ENCODE measurements around the gene PPP4C. TPM values are rescaled to one million over a fixed set of nuclear protein-coding genes. Genes with fewer than 3 reads are reported as not detected.

Gene PPP4C
- polyA plus RNA-seq, 3 donors = 186 to 388 (median 279) TPM

- WGBS (ENCODE audit: insufficient coverage) = 94% methylated on average over 19 of the region's 27 CpGs
- Histone ChIP-seq H3K9me3 (replicated peaks in 1 of 2; ENCODE audit: control insufficient read depth in 1 of 2, insufficient read depth in 1 of 2, low read length in 2 of 2) (peaks cover 0 to 4% of the 10 kb centered on the region in 2 donors), H3K4me3 (replicated peaks in 1 of 3; ENCODE audit: low read depth in 2 of 3, low read length in 3 of 3) (peak overlapping the region in 1 of 3 experiments; percentile 3), H3K4me1 (ENCODE audit: control insufficient read depth in 1 of 2, insufficient read depth in 2 of 2, low read length in 2 of 2) (peaks cover 52 to 70% of the 10 kb centered on the region in 2 donors), H3K79me2 (ENCODE audit: insufficient read depth, low read length) (peaks cover 13% of the 10 kb centered on the region), H3K36me3 (replicated peaks in 1 of 2; ENCODE audit: control insufficient read depth in 1 of 2, insufficient read depth in 2 of 2, low read length in 2 of 2) (peaks cover 40 to 43% of the 10 kb centered on the region in 2 donors), H3K4me2 (replicated peaks; ENCODE audit: extremely low read depth, low read length, poor library complexity, severe bottlenecking) (peak overlapping the region; percentile 36), H3K27me3 (ENCODE audit: control insufficient read depth in 2 of 2, insufficient read depth in 2 of 2, low read length in 2 of 2) (no peaks in the 10 kb centered on the region), H2AFZ (ENCODE audit: insufficient read depth, low read depth, low read length, poor library complexity, severe bottlenecking) (no peak overlapping the region), H3K27ac (ENCODE audit: low read depth in 1 of 2, low read length in 2 of 2) (peak overlapping the region; percentile 64 to 87), H3K9ac (ENCODE audit: insufficient read depth, low read length, poor library complexity, severe bottlenecking) (peak overlapping the region; percentile 15), H4K20me1 (ENCODE audit: insufficient read depth, low read length) (peaks cover 24% of the 10 kb centered on the region)
- Mint-ChIP-seq H3K27ac (peak overlapping the region; percentile 85 to 98 (median 96)), H3K36me3 (peaks cover 37 to 56% of the 10 kb centered on the region in 2 donors), H3K9me3 (peaks cover 3 to 9% (median 7%) of the 10 kb centered on the region in 7 donors), H3K27me3 (ENCODE audit: low read depth in 3 of 3) (peaks cover 0 to 6% (median 3%) of the 10 kb centered on the region in 3 donors), H3K4me1 (peaks cover 52% of the 10 kb centered on the region), H3K4me3 (no peak overlapping the region)
- no peak for DNase-seq
- intact Hi-C loops (cut with micrococcal nuclease) = no loop called here
- TF ChIP-seq CTCF (IDR thresholded peaks at IDR 0.05) = no peak
Observed at GRCh38 chr16:30086291-30087140, 10.7 kb downstream of the PPP4C start.

- Histone ChIP-seq H3K27ac (ENCODE audit: low read depth in 1 of 2, low read length in 2 of 2) (peak overlapping the region; percentile 64 to 87), H3K79me2 (ENCODE audit: insufficient read depth, low read length) (peaks cover 13% of the 10 kb centered on the region), H3K9me3 (replicated peaks in 1 of 2; ENCODE audit: control insufficient read depth in 1 of 2, insufficient read depth in 1 of 2, low read length in 2 of 2) (peaks cover 0 to 4% of the 10 kb centered on the region in 2 donors), H3K9ac (ENCODE audit: insufficient read depth, low read length, poor library complexity, severe bottlenecking) (peak overlapping the region; percentile 15), H3K36me3 (replicated peaks in 1 of 2; ENCODE audit: control insufficient read depth in 1 of 2, insufficient read depth in 2 of 2, low read length in 2 of 2) (peaks cover 34 to 35% of the 10 kb centered on the region in 2 donors), H3K4me3 (replicated peaks in 1 of 3; ENCODE audit: low read depth in 2 of 3, low read length in 3 of 3) (peak overlapping the region in 1 of 3 experiments; percentile 3), H3K27me3 (ENCODE audit: control insufficient read depth in 2 of 2, insufficient read depth in 2 of 2, low read length in 2 of 2) (no peaks in the 10 kb centered on the region), H2AFZ (ENCODE audit: insufficient read depth, low read depth, low read length, poor library complexity, severe bottlenecking) (no peak overlapping the region), H3K4me1 (ENCODE audit: control insufficient read depth in 1 of 2, insufficient read depth in 2 of 2, low read length in 2 of 2) (peaks cover 58 to 79% of the 10 kb centered on the region in 2 donors), H3K4me2 (replicated peaks; ENCODE audit: extremely low read depth, low read length, poor library complexity, severe bottlenecking) (peak overlapping the region; percentile 36), H4K20me1 (ENCODE audit: insufficient read depth, low read length) (peaks cover 20% of the 10 kb centered on the region)
- peak; percentile 89 to 94 (median 89) for DNase-seq
- intact Hi-C loops (cut with micrococcal nuclease) = no loop called here
- peak overlapping the region; percentile 85 to 98 (median 96) for H3K27ac Mint-ChIP-seq
- no peak for TF ChIP-seq CTCF (IDR thresholded peaks at IDR 0.05)
- WGBS (ENCODE audit: insufficient coverage) = 57% methylated on average over 10 of the region's 11 CpGs
- H3K4me1 Mint-ChIP-seq = peaks cover 59% of the 10 kb centered on the region
- peak overlapping the region in 1 of 2 donors; percentile 75 for H3K4me3 Mint-ChIP-seq
- peaks cover 3 to 9% (median 7%) of the 10 kb centered on the region in 7 donors for H3K9me3 Mint-ChIP-seq
- peaks cover 0 to 6% (median 2%) of the 10 kb centered on the region in 3 donors for H3K27me3 Mint-ChIP-seq (ENCODE audit: low read depth in 3 of 3)
- H3K36me3 Mint-ChIP-seq = peaks cover 30 to 48% of the 10 kb centered on the region in 2 donors
Observed at GRCh38 chr16:30087181-30087898, 11.5 kb downstream of the PPP4C start.

All from CD14-positive monocyte (primary cell).